Mesendoderm (in vitro differentiated cells): ENCODE data around the gene SORCS2.

Experiments
- DNase-seq: peaks from one replicate; pipeline ENCODE4 v3.0.0; 2013
- H2AK5ac ChIP-seq: 2 replicates; pipeline ENCODE4 v1.6.1; 2013; ENCODE audit warnings: low read length, inconsistent platforms
- H2BK120ac ChIP-seq: 2 replicates; pipeline ENCODE4 v1.6.1; 2013; ENCODE audit warnings: low read depth, mild to moderate bottlenecking, low read length, moderate library complexity, mixed read lengths
- H2BK15ac ChIP-seq: replicated peaks from 2 replicates; pipeline ENCODE4 v1.6.1; 2013; ENCODE audit warnings: low read depth, mild to moderate bottlenecking, moderate library complexity
- H2BK5ac ChIP-seq: 2 replicates; pipeline ENCODE4 v1.6.1; 2013; ENCODE audit warnings: low read length, inconsistent platforms
- H3K18ac ChIP-seq: 2 replicates; pipeline ENCODE4 v1.6.1; 2013; ENCODE audit warnings: mild to moderate bottlenecking, low read length, mixed read lengths
- H3K23ac ChIP-seq: one replicate; pipeline ENCODE4 v1.6.1; 2013; ENCODE audit warnings: low read length
- H3K27ac ChIP-seq: 2 replicates; pipeline ENCODE4 v1.5.1; 2013; ENCODE audit warnings: low read depth, mild to moderate bottlenecking, inconsistent platforms, low read length, moderate library complexity
- H3K27me3 ChIP-seq: 2 replicates; pipeline ENCODE4 v1.6.1; 2013; ENCODE audit warnings: low read length, control low read depth, mild to moderate bottlenecking, inconsistent platforms; ENCODE audit not compliant: insufficient read depth, poor library complexity
- H3K36me3 ChIP-seq: 2 replicates; pipeline ENCODE4 v1.6.1; 2013; ENCODE audit warnings: low read length, inconsistent platforms; ENCODE audit not compliant: control insufficient read depth, insufficient read depth
- H3K4ac ChIP-seq: one replicate; pipeline ENCODE4 v1.6.1; 2013; ENCODE audit warnings: low read depth, mild to moderate bottlenecking, low read length, moderate library complexity
- H3K4me1 ChIP-seq: 2 replicates; pipeline ENCODE4 v1.6.1; 2013; ENCODE audit warnings: low read depth, low read length, inconsistent platforms; ENCODE audit not compliant: control insufficient read depth
- H3K4me2 ChIP-seq: 2 replicates; pipeline ENCODE4 v1.6.1; 2013; ENCODE audit warnings: low read length
- H3K4me3 ChIP-seq: 2 replicates; pipeline ENCODE4 v1.5.1; 2013; ENCODE audit warnings: mild to moderate bottlenecking, low read length
- H3K56ac ChIP-seq: one replicate; pipeline ENCODE4 v1.6.1; 2013; ENCODE audit warnings: low read length
- H3K79me1 ChIP-seq: 2 replicates; pipeline ENCODE4 v1.6.1; 2013; ENCODE audit warnings: low read length, inconsistent platforms
- H3K79me2 ChIP-seq: 2 replicates; pipeline ENCODE4 v1.6.1; 2013; ENCODE audit warnings: mild to moderate bottlenecking, low read length; ENCODE audit not compliant: control insufficient read depth, insufficient read depth
- H3K9ac ChIP-seq: 2 replicates; pipeline ENCODE4 v1.6.1; 2013; ENCODE audit warnings: low read length, inconsistent platforms
- H4K5ac ChIP-seq: one replicate; pipeline ENCODE4 v1.6.1; 2013; ENCODE audit warnings: low read length
- H4K8ac ChIP-seq: one replicate; pipeline ENCODE4 v1.6.1; 2013; ENCODE audit warnings: low read depth, mild to moderate bottlenecking, control low read depth, low read length, moderate library complexity
- WGBS: extraction: QIAGEN DNeasy Blood & Tissue Kit; methylation state at CpG from one replicate; pipeline ENCODE4 v1.1.7; 2013; ENCODE audit warnings: low lambda C conversion rate, missing lambda C conversion rate; ENCODE audit not compliant: insufficient coverage; ENCODE audit errors: extremely low coverage; 5-methylcytosine and 5-hydroxymethylcytosine counted together

Gene SORCS2

DNA sequence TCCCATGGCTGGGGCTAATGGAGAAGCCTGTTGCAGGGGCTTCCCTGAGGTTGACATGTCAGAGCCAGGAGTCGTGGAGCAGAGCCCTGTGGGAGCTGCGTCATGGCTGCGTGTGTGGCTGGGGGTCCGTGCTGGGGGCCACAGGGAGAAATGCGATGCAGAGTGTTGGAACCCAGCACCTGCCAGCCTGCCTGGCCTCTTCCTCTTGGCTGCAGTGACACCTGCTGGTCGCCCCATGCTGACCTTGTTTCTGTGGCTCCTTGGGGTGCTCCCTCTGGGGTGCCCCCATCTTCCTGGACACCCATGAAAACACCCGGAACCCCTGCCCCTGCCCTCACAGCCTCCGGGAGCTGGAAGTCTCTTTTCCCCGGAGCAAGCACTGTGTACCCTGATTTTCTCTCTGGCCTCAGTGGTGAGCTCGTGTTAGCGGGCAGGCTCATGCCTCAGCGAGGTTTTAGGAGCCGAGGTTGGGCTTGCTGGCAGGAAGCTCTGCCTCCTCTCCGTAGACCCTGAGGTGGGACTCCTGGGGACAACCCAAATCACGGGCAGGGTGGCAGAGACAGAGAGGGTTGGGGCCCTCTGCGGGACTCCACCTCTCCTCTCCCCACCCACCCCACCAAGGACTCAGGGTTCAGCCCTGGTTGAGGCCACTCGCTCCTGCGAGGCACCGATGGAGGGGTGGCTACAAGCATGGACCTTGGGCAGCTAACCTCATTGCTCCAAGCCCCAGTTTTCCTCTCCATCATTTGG is 103.7 kb downstream of the SORCS2 start:
- no peak overlapping the region for H4K5ac ChIP-seq
- no peak overlapping the region for H4K8ac ChIP-seq
- H3K4me3 ChIP-seq, result no peak overlapping the region
- no peak overlapping the region for H2BK120ac ChIP-seq
- H3K23ac ChIP-seq, result no peak overlapping the region
- H2AK5ac ChIP-seq, result no peak overlapping the region
- H3K18ac ChIP-seq, result no peak overlapping the region
- no peaks in the 10 kb centered on the region for H3K79me1 ChIP-seq
- no peak overlapping the region for H3K27ac ChIP-seq
- DNase-seq, result no peak
- WGBS, result no CpG with 5 or more reads among the region's 19 CpGs
- H3K56ac ChIP-seq, result no peak overlapping the region
- no peak overlapping the region for H3K4ac ChIP-seq
- no peaks in the 10 kb centered on the region for H3K27me3 ChIP-seq
- H3K9ac ChIP-seq, result no peak overlapping the region
- no peaks in the 10 kb centered on the region for H3K79me2 ChIP-seq
- no peak overlapping the region for H3K4me2 ChIP-seq
- H3K36me3 ChIP-seq, result no peaks in the 10 kb centered on the region
- no peak overlapping the region for H2BK5ac ChIP-seq
- no peaks in the 10 kb centered on the region for H3K4me1 ChIP-seq
- H2BK15ac ChIP-seq, result no peak overlapping the region

DNA sequence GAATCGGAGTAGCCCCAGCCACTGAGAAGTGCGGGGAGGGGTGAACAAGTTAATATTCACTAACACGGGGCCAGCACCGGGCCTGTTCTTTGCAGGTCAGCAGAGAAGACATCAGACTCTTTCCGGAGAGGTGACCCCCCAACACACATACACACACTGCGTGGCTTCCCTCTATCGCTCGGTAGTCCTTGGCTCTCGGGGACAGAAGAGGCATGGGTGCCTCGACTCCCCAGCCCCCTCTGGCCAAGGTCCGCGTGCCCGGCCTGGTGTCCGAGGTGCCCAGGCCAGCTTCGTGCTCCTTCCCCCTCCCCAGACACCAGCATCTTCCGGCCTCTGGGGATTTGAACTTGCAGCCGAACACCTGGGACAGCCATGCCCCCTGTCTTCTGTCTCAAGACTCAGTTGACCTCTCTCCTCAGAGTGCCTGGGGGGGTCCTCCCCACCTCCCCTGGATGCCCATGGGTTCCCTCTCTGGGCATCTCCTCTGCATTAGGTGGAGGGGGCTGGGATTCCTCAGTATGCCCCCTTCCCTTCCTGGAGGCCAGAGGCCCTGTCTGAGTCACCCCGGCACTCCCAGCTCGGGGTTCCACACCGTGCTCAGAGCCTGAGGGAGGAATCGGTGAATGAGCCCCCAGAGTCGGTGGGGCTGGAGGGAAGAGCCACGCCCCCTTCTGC is 104.5 kb downstream of the SORCS2 start:
- no peak overlapping the region for H3K4me3 ChIP-seq
- H3K79me1 ChIP-seq, result no peaks in the 10 kb centered on the region
- H3K9ac ChIP-seq, result no peak overlapping the region
- no peak overlapping the region for H4K5ac ChIP-seq
- no peak overlapping the region for H3K4ac ChIP-seq
- no peak overlapping the region for H2BK15ac ChIP-seq
- H2BK5ac ChIP-seq, result no peak overlapping the region
- no CpG with 5 or more reads among the region's 23 CpGs for WGBS
- H2BK120ac ChIP-seq, result no peak overlapping the region
- no peak overlapping the region for H3K18ac ChIP-seq
- no peak overlapping the region for H3K56ac ChIP-seq
- no peak overlapping the region for H2AK5ac ChIP-seq
- H3K27me3 ChIP-seq, result no peaks in the 10 kb centered on the region
- H3K79me2 ChIP-seq, result no peaks in the 10 kb centered on the region
- no peak overlapping the region for H4K8ac ChIP-seq
- H3K4me1 ChIP-seq, result no peaks in the 10 kb centered on the region
- DNase-seq, result no peak
- H3K23ac ChIP-seq, result no peak overlapping the region
- no peak overlapping the region for H3K27ac ChIP-seq
- no peaks in the 10 kb centered on the region for H3K36me3 ChIP-seq
- no peak overlapping the region for H3K4me2 ChIP-seq

DNA sequence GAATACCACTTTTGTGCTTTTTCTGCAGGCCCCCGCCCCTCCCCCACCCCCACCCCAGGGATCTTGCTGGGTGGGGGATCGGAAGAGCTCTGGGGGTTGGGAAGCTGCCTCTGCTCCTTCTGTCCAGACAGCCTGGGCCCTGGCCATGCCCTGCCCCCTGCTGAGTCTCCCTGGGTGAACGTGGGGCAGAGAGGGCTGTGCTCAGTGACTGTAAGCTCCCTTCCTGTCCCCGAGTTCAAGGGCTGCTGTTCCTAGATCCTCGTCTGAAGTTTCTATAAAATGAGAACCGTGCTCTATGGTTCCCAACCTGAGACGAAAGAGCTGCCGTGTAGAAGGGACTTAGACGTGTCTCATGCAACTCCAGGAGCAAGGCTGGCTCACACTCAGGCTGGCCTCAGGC is 105.0 kb downstream of the SORCS2 start:
- Histone ChIP-seq H3K79me1 (no peaks in the 10 kb centered on the region), H3K4me3 (no peak overlapping the region), H3K27ac (no peak overlapping the region), H3K36me3 (no peaks in the 10 kb centered on the region), H3K56ac (no peak overlapping the region), H3K23ac (no peak overlapping the region), H2BK5ac (no peak overlapping the region), H3K27me3 (no peaks in the 10 kb centered on the region), H4K8ac (no peak overlapping the region), H3K4me1 (no peaks in the 10 kb centered on the region), H3K9ac (no peak overlapping the region), H3K79me2 (no peaks in the 10 kb centered on the region), H3K4me2 (no peak overlapping the region), H4K5ac (no peak overlapping the region), H3K4ac (no peak overlapping the region), H3K18ac (no peak overlapping the region), H2BK120ac (no peak overlapping the region), H2BK15ac (no peak overlapping the region), H2AK5ac (no peak overlapping the region)
- WGBS, result no CpG with 5 or more reads among the region's 9 CpGs
- DNase-seq, result no peak

DNA sequence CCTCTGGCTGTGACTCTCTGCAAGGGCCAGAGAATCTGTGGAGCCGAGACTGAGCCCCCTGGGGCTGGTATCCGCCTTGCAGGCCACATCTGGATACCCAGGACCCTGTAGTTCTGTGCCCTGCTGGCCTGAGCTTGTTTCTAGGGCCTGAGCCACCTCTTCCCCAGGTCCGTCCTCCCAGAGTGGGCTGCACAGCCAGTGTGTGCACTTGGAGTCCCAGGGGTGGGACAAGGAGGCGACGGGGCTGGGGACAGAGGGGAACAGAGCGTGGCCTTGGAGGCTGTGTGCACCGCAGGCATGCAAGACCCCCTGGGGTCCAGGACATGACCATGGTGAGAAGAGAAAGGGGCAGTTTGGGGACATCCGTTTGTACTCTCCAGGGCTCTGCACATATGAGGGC is 105.5 kb downstream of the SORCS2 start:
- Histone ChIP-seq H4K5ac (no peak overlapping the region), H2BK120ac (no peak overlapping the region), H3K18ac (no peak overlapping the region), H3K4me2 (no peak overlapping the region), H3K4ac (no peak overlapping the region), H3K56ac (no peak overlapping the region), H3K9ac (no peak overlapping the region), H2BK15ac (no peak overlapping the region), H3K4me3 (no peak overlapping the region), H3K4me1 (no peaks in the 10 kb centered on the region), H3K36me3 (no peaks in the 10 kb centered on the region), H2AK5ac (no peak overlapping the region), H2BK5ac (no peak overlapping the region), H3K27ac (no peak overlapping the region), H3K23ac (no peak overlapping the region), H3K79me2 (no peaks in the 10 kb centered on the region), H3K79me1 (no peaks in the 10 kb centered on the region), H4K8ac (no peak overlapping the region), H3K27me3 (no peaks in the 10 kb centered on the region)
- no CpG with 5 or more reads among the region's 8 CpGs for WGBS
- DNase-seq, result no peak

GRCh38 chr4:7298619-7299009 is 106.3 kb downstream of the SORCS2 start:
- WGBS, result no CpG with 5 or more reads among the region's 13 CpGs
- no peak overlapping the region for H2AK5ac ChIP-seq
- H3K79me2 ChIP-seq, result no peaks in the 10 kb centered on the region
- H3K4ac ChIP-seq, result no peak overlapping the region
- H3K23ac ChIP-seq, result no peak overlapping the region
- H2BK5ac ChIP-seq, result no peak overlapping the region
- no peak overlapping the region for H3K4me2 ChIP-seq
- H4K8ac ChIP-seq, result no peak overlapping the region
- no peaks in the 10 kb centered on the region for H3K4me1 ChIP-seq
- H3K27ac ChIP-seq, result no peak overlapping the region
- H2BK15ac ChIP-seq, result no peak overlapping the region
- no peak overlapping the region for H3K18ac ChIP-seq
- H3K56ac ChIP-seq, result no peak overlapping the region
- H3K4me3 ChIP-seq, result no peak overlapping the region
- H3K27me3 ChIP-seq, result no peaks in the 10 kb centered on the region
- no peaks in the 10 kb centered on the region for H3K36me3 ChIP-seq
- H3K79me1 ChIP-seq, result no peaks in the 10 kb centered on the region
- no peak overlapping the region for H2BK120ac ChIP-seq
- H3K9ac ChIP-seq, result no peak overlapping the region
- H4K5ac ChIP-seq, result no peak overlapping the region
- DNase-seq, result no peak
